Fibroblast of pulmonary artery (primary cell): Measurements from ENCODE around the gene WAPL.
A peak's percentile ranks its signal among the peaks of the same experiment; 100 is the strongest.

ENCODE experiments used
- DNase-seq: peaks from one replicate; pipeline ENCODE4 v3.0.0-alpha.2; 2010; ENCODE audit warnings: low read depth
- H3K4me3 ChIP-seq: replicated peaks from 2 replicates; pipeline ENCODE4 v1.5.1; 2011; ENCODE audit warnings: low read depth, mild to moderate bottlenecking, control low read depth, low read length, moderate library complexity
- TF ChIP-seq, protein P1 (sequence below): IDR thresholded peaks from 2 replicates; pipeline ENCODE4 v1.5.1; 2011; ENCODE audit warnings: mild to moderate bottlenecking, control low read depth, low read length, inconsistent platforms; ENCODE audit errors: missing control alignments

WAPL gene

DNA sequence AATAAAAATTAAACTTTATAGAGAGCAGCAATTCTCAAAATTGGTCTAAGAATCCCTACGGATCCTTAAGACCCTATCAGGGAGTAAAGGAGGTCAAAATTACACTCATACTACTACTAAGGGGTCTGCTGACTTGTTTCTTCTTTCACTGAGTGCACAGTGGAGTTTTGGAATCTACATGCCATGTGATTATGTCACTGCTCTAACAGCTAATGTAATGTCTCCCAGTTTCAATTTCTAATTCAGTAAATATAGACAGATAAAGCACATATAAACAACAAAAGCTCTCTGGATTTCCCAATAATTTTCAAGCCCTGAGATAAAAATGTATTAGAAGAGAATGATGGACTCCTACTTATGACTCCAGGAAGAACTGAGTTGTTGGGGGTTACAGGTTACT, 74.6 kb downstream of the WAPL start:
- DNase-seq: peak; percentile 20
- no peak overlapping the region for H3K4me3 ChIP-seq
- TF ChIP-seq, protein P1, sequence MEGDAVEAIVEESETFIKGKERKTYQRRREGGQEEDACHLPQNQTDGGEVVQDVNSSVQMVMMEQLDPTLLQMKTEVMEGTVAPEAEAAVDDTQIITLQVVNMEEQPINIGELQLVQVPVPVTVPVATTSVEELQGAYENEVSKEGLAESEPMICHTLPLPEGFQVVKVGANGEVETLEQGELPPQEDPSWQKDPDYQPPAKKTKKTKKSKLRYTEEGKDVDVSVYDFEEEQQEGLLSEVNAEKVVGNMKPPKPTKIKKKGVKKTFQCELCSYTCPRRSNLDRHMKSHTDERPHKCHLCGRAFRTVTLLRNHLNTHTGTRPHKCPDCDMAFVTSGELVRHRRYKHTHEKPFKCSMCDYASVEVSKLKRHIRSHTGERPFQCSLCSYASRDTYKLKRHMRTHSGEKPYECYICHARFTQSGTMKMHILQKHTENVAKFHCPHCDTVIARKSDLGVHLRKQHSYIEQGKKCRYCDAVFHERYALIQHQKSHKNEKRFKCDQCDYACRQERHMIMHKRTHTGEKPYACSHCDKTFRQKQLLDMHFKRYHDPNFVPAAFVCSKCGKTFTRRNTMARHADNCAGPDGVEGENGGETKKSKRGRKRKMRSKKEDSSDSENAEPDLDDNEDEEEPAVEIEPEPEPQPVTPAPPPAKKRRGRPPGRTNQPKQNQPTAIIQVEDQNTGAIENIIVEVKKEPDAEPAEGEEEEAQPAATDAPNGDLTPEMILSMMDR: no peak

DNA sequence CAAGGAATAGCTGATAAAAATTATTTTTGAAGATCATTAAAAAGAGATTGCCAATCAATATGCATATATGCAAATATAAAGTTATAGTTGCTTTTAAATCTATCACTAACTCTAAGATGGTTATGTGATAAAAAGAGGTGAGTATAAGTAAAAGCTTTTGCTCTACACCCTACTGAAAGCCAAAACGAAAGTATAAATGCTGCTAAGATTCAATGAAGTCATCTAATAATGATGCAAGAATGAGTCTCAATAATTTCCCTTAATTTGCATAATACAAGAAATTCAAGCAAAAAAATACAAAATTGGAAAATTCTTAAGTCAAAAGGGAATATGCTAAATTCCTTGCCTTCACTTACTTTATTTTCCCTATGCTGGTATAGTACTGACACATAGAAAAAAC, 75.2 kb downstream of the WAPL start:
- TF ChIP-seq, protein P1: no peak
- no peak for DNase-seq
- H3K4me3 ChIP-seq: no peak overlapping the region

DNA sequence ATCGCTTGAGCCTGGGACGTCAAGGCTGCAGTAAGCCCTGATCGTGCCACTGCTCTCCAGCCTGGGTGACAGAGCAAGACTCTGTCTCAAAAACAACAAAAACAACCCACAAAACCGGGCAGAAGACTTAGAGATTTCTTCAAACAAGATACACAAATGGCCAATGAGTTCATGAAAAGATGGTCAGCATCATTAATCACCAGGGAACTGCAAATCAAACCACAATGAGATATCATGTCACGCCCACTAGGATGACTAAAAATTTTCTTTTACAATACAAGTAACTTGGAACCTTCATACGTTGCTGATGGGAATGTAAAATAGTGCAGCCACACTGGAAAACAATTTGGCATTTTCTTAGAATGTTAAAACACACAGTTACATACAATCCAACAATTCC, 77.7 kb downstream of the WAPL start:
- TF ChIP-seq, protein P1: no peak
- peak; percentile 51 for DNase-seq
- H3K4me3 ChIP-seq: no peak overlapping the region

DNA sequence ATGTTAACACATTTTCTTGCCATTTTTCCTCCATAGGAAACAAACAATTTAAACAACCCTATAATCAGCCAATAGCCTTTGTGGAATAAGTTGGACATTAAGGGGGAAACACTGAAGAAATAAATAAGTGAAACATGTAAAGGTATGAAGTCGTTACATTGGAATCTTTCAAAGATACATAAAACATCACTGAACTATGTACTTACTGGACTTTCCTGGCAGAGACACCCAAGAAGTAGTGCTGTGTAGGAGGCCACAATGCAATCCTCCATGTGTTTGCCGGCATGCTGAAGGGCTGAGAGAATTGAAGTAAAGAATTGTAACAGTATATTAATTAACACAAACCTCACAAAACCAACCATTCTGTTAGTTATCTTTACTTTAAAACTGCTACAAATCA, 78.5 kb downstream of the WAPL start:
- no peak overlapping the region for H3K4me3 ChIP-seq
- peak; percentile 52 for DNase-seq
- TF ChIP-seq, protein P1: no peak

DNA sequence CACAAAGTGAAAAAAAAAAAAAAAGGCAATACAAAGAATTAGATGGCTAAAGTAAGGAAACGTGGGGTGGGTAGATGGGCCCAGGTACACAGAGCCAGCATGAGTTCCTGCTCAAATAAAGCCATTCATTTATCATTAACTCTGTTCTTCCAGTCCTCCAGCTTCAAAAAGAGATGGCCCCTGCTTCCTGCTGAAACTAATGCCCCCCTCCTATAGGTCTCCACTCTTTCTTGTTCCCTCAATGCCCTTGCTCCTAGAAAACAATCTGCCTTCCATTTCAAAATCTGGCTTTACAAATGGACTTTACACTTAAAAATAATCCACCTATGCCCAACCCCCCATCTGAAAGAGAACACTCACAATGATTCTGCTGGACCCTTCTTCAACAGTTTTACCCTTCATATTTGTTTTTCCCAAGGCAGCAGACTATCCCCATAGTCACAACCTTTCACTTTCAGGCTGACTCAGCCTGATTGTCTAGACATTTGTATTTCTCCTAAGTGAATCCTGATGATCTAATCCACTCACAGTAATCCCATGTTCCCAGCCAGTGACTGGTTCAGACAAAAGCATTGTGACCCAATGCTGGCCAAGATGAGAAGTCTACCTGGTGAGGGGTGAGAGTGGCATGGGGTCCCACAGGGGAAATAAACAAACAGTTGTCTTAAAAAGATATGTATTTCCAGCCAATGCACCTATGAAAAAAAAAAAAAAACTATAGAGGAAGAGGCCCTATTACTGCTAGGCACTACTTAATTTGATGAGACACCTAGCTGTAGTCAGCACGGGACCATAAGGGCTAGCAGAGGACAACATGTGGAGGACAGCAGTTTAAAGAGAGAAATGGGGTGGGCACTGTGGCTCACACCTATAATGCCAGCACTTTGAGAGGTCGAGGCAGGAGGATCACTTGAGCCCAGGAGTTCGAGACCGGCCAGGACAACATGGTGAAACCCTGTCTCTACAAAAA, 80.4 kb downstream of the WAPL start:
- peak; percentile 80 for DNase-seq
- H3K4me3 ChIP-seq: no peak overlapping the region
- TF ChIP-seq, protein P1: no peak

DNA sequence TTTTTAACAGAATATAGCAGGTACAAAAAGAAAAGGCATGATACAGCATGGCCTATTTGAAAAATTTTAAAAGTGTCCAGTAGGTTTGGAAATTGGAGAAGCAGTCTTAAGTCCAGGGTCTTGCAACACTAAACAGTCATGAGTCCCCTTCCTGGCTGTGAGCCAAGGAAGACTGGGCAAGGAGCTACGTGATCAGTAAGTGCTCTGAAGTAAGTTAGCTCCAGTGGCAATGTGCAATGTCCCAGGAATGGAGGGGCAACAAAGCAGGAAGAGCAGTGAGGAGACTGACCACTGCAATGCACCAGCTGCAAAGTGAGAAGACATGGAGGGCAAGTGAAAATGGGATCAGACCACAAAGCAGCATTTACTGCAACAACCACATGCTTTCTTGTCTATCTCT, 82.0 kb downstream of the WAPL start:
- DNase-seq: peak; percentile 97

More for the DNA sequence above, 82.0 kb downstream of the WAPL start:
- TF ChIP-seq, protein P1: peak; percentile 18
- no peak overlapping the region for H3K4me3 ChIP-seq
